Stimulated activated CD8-positive, alpha-beta memory T cell treated with anti-CD3 and anti-CD28 coated beads, Interleukin-15, amount 100 ng/mL, for 48 hours (primary cell): ENCODE results near the gene CNOT8.
A peak's percentile ranks its signal among the peaks of the same experiment; 100 is the strongest.
"Not testable (repeated sequence)": the region's sequence is repeated elsewhere in the genome, so short reads cannot be mapped to it uniquely, and the experiment has no call there.

Experiments
- DNase-seq, 2 donors: peaks; one replicate each; pipeline ENCODE4 v3.0.0-alpha.2; 2020; ENCODE audit warnings: low read depth in 2 of 2

The CNOT8 gene

GRCh38 chr5:154835701-154836052 lies 22.8 kb upstream of the CNOT8 start:
- not testable (repeated sequence) for DNase-seq

- DNase-seq: no peak
Observed at GRCh38 chr5:154836225-154836624, 22.2 kb upstream of the CNOT8 start.

DNA sequence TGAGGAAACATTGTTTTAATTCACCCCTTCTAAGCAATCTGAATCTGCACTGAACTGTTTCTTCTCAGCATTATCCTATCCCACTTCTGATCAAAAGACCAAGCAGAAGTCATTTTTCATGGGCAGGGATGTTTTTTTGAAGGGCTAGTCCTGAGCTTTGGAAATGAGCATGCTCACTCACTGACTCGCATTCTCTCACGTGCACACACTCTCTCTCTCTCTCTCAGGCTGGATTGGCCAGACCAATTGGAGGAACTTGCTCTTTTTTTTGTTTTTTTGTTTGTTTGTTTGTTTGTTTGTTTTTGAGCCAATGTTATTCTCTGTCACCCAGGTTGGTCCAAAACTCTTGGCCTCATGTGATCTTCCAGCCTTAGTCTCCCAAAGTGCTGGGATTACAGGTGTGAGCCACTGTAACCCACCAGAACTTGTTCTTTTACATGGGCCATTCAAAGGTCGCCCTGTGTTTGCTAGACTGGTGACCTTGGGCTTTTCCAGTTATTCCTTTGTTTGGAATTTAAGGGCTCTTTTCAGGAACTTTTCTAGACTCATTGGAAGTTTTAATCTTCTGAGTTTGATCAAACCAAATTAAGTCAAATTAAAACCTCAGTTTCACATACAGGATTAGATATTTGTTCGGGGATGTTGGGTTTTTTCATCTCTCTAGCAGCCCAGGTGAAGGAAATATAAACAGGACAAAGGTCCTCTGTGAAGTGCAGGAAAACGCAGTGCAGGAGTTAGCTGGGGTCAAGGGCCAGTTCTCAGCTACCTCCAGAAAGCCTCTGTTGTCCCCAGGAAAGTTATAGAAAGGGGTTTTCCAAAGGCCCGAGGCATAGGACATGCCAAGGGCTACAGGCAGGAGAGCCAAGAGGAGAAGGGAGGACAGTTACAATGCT lies 21.2 kb upstream of the CNOT8 start:
- no peak for DNase-seq

GRCh38 chr5:154840435-154841272 lies 17.8 kb upstream of the CNOT8 start:
- DNase-seq: no peak

GRCh38 chr5:154841273-154841661 lies 17.2 kb upstream of the CNOT8 start:
- no peak for DNase-seq

- no peak for DNase-seq
Observed at GRCh38 chr5:154842689-154843530, 15.5 kb upstream of the CNOT8 start.

DNA sequence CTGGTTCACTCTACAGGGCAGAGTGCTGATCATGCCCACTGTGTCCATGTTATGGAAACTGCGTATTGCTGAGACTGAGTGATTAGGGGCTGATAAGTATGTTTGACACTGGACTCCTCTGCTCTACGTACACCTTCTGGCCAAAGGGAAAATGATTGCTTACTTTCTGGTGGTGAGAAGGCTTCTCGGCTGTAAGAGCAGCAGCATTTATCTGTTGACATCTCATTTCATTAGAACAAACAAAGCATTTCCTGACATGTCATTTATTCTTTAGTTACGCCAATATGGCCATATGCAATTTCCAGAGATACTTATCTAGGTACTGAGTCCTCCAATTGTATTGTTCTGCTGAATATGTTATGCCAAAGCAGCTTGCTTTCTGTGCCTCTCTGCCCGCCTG lies 13.6 kb upstream of the CNOT8 start:
- no peak for DNase-seq

DNA sequence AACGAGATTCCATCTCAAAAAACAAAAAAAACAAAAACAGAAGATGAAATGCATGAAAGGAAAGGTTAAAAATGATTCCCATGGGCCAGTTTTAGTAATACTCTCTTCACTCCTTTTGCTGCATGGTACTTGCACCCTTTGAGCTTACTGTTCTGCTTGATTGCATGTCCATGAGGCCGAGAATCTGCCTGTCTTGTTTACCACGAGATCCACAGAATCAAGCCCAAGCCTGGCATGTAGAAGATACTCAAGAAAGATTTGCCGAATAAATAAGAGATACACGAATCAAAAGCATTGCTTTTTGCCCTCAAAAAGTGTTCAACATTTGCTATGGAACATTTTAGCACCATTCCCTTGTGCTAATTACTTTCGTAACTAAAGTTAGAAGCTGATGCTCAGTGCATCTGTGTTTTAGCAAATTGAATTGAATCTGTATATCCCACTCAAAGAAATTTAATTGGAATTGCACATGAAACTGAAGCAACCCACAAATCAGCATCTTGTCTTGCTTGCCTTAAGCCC lies 9.1 kb upstream of the CNOT8 start:
- DNase-seq: no peak

DNA sequence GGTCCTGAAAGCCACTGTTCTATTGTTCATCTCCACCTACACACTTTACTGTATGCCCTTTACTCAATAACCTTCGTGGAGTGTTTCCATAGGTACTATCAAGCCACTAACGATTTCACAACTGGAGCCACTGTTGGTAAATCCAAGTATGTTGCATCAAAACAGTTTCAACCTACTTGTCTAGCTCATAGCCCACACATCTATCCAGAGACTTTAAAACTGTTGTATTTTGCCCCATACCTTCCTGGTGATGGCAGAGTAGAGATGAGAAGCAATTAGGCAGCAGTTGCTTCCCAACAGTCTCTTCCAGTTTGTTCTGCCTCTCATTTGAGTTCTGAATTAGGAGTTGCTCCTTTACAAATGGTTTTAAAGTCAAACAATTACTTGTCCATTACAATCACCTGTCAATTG lies 8.6 kb upstream of the CNOT8 start:
- DNase-seq: no peak

- no peak for DNase-seq
Observed at GRCh38 chr5:154850255-154851062, 8.0 kb upstream of the CNOT8 start, which contains the start of gene FAXDC2. TSS of gene FAXDC2 (minus strand) at chr5:154850603. CDS start at chr5:154838178, 12,425 bp downstream.

DNA sequence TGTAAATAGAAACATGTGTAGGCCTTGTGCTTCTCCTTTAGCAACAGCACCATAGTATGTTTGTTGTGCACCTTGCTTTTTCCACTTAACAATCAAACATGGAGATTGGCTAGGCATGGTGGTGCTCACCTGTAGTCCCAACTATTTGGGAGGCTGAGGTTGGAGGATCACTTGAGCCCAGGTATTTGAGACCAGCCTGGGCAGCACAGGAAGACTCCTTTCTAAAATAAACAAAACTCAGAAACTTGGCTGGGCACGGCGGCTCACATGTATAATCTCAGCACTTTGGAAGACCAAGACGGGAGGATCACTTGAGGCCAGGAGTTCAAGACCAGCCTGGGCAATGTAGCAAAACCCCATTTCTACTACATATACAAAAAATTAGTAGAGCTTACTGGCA lies 7.1 kb upstream of the CNOT8 start:
- no peak for DNase-seq

- peak; percentile 77 to 79 for DNase-seq
Observed at GRCh38 chr5:154857530-154858296, 714 bp upstream of the CNOT8 start.

GRCh38 chr5:154858972-154859871 lies 795 bp downstream of the CNOT8 start:
- DNase-seq: no peak

DNA sequence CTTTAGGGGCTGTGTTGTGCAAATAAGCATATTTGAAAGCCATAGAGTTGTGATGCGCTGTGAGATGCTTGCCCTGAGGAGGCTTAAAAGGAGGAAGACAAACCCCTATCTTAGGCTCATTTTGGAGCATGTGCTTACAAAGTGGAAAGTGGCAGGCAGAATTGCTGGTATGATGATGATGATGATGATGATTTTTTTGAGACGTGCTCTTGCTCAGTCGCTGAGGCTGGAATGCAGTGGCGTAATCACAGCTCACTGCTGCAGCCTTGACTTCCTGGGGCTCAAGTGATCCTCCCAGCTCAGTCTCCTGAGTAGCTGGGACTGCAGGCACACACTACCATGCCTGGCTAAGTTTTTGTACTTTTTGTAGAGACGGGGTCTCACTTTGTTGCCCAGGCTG lies 1.7 kb downstream of the CNOT8 start:
- DNase-seq: no peak

GRCh38 chr5:154860765-154861164 lies 2.3 kb downstream of the CNOT8 start:
- no peak for DNase-seq

DNA sequence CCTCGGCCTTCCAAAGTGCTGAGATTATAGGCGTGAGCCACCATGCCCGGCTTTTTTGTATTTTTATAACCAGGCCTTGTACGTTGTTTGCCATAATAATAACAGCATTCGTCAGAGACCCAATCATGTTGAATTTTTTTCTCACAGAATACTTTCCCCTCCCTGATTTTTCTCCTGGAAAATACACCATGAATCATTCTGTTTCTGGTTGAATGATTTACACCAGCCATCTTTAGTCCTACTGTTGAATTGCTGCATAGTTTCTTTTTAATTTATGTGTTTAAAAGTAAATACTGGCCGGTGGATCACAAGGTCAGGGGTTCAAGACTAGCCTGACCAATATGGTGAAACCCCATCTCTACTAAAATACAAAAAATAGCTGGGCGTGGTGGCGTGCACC lies 3.5 kb downstream of the CNOT8 start:
- DNase-seq: no peak

GRCh38 chr5:154862766-154863165 lies 4.3 kb downstream of the CNOT8 start:
- no peak for DNase-seq

GRCh38 chr5:154863291-154864080 lies 5.1 kb downstream of the CNOT8 start:
- no peak for DNase-seq
